OCI-LY7 (cell line): ENCODE measurements around the gene PFKFB3. TPM values are rescaled to one million over a fixed set of nuclear protein-coding genes. Genes with fewer than 3 reads are reported as not detected.

ENCODE experiments used
- BruUV-seq: library from RNA; stranded (reverse); fragments of 400-500 nt; replicated peaks from 2 replicates; lab custom pipeline; 2021; lab: Mats Ljungman, UMichigan
- CTCF ChIA-PET: fragments of 300-600 bp; sonication (Branson Sonifier 250); formaldehyde crosslinking; loops from one replicate; lab custom pipeline; 2022; ENCODE audit warnings: antibody characterized with exemption; ENCODE audit not compliant: unreplicated experiment; lab: Charles Lee
- POLR2A ChIA-PET: fragments of 300-600 bp; sonication (Branson Sonifier 250); formaldehyde crosslinking; loops from one replicate; lab custom pipeline; 2022; ENCODE audit warnings: antibody characterized with exemption; lab: Charles Lee
- DNase-seq: peaks from one replicate; pipeline ENCODE4 v3.0.0-alpha.2; 2015; ENCODE audit warnings: low spot score
- H2AFZ ChIP-seq: fragments of 200-600 bp; sonication (generic), shearing (Covaris generic); 2 replicates; pipeline ENCODE4 v1.6.1; 2014; ENCODE audit warnings: mild to moderate bottlenecking, antibody characterized with exemption, low read length, moderate library complexity
- H3K27ac ChIP-seq: fragments of 200-600 bp; sonication (generic); 2 replicates; pipeline ENCODE4 v1.5.1; 2014; ENCODE audit warnings: mixed run types, low read depth, mild to moderate bottlenecking, moderate library complexity, low read length, inconsistent platforms; ENCODE audit not compliant: poor library complexity, severe bottlenecking
- H3K36me3 ChIP-seq: fragments of 200-600 bp; sonication (generic); 2 replicates; pipeline ENCODE4 v1.6.1; 2014; ENCODE audit warnings: mild to moderate bottlenecking, antibody characterized with exemption, low read length, moderate library complexity, mixed read lengths; ENCODE audit not compliant: insufficient read depth
- H3K4me1 ChIP-seq: fragments of 200-600 bp; sonication (generic); 2 replicates; pipeline ENCODE4 v1.5.1; 2014; ENCODE audit warnings: mild to moderate bottlenecking, low read length; ENCODE audit not compliant: insufficient read depth, poor library complexity, severe bottlenecking
- H3K4me2 ChIP-seq: fragments of 200-600 bp; sonication (generic); 2 replicates; pipeline ENCODE4 v1.6.1; 2014; ENCODE audit warnings: mild to moderate bottlenecking, low read length
- H3K4me3 ChIP-seq: fragments of 200-600 bp; sonication (generic); 2 replicates; pipeline ENCODE4 v1.5.1; 2014; ENCODE audit warnings: mild to moderate bottlenecking, low read depth, low read length; ENCODE audit not compliant: poor library complexity, severe bottlenecking
- H3K79me2 ChIP-seq: fragments of 200-600 bp; sonication (generic); 2 replicates; pipeline ENCODE4 v1.6.1; 2016; ENCODE audit warnings: low read depth, mild to moderate bottlenecking, low read length, moderate library complexity, mixed read lengths; ENCODE audit not compliant: insufficient read depth
- H3K9me2 ChIP-seq: fragments of 200-600 bp; sonication (generic); 2 replicates; pipeline ENCODE4 v1.6.1; 2016; ENCODE audit warnings: mild to moderate bottlenecking, low read length, mixed read lengths; ENCODE audit not compliant: insufficient read depth
- H3K9me3 ChIP-seq: fragments of 200-600 bp; sonication (generic); 2 replicates; pipeline ENCODE4 v1.6.1; 2014; ENCODE audit warnings: mild to moderate bottlenecking, mixed run types, low read length, mixed read lengths
- H4K20me1 ChIP-seq: fragments of 200-600 bp; sonication (generic); 2 replicates; pipeline ENCODE4 v1.6.1; 2014; ENCODE audit warnings: mild to moderate bottlenecking, antibody characterized with exemption, low read length, moderate library complexity, mixed read lengths; ENCODE audit not compliant: insufficient read depth
- CTCF ChIP-seq: fragments of 200-600 bp; sonication (generic); conservative IDR thresholded peaks from 2 replicates; pipeline ENCODE4 v1.5.1; 2014; ENCODE audit warnings: mild to moderate bottlenecking, antibody characterized with exemption, low read length, moderate library complexity, mixed read lengths
- EZH2phosphoT487 ChIP-seq: fragments of 200-600 bp; sonication (generic); IDR thresholded peaks from 2 replicates; pipeline ENCODE4 v1.6.1; 2018; ENCODE audit warnings: low read depth, borderline replicate concordance, mild to moderate bottlenecking, mixed run types, antibody characterized with exemption, low read length, moderate library complexity, mixed read lengths
- intact Hi-C: fragments of 100-400 bp; cut with micrococcal nuclease; formaldehyde crosslinking; loops from one replicate; pipeline ENCODE4 v1.10.0; 2022; ENCODE audit not compliant: unreplicated experiment
- total RNA-seq, 2 experiments: library from RNA; depleted of rRNA in 1 of 2; stranded (reverse); fragments of >200 nt in 1 of 2; shearing (Covaris generic) in 1 of 2; gene quantifications; 2 replicates each; pipeline ENCODE4 v1.2.3, GENCODE V29; 2014 to 2022

The PFKFB3 gene
- total RNA-seq, 2 experiments from 2014 or later: 33.7 to 50.7 TPM

- H2AFZ ChIP-seq: no peak overlapping the region
- TF ChIP-seq EZH2phosphoT487 (no peak), CTCF (no peak)
- H3K4me3 ChIP-seq: no peak overlapping the region
- H3K79me2 ChIP-seq: no peaks in the 10 kb centered on the region
- no peaks in the 10 kb centered on the region for H3K9me2 ChIP-seq
- no peaks in the 10 kb centered on the region for H4K20me1 ChIP-seq
- no peaks in the 10 kb centered on the region for H3K4me1 ChIP-seq
- ChIA-PET POLR2A (no interaction called here), CTCF (no interaction called here)
- H3K27ac ChIP-seq: no peak overlapping the region
- no peak for DNase-seq
- no peaks in the 10 kb centered on the region for H3K9me3 ChIP-seq
- no peak overlapping the region for H3K4me2 ChIP-seq
- intact Hi-C loops: no loop called here
- BruUV-seq: no TSS peak
- no peaks in the 10 kb centered on the region for H3K36me3 ChIP-seq
These were observed 69.4 kb downstream of the PFKFB3 start for GRCh38 chr10:6272126-6272525.

- CTCF ChIA-PET: no interaction called here
- TF ChIP-seq EZH2phosphoT487: no peak
- no peak for TF ChIP-seq CTCF
These were observed 70.6 kb downstream of the PFKFB3 start for GRCh38 chr10:6273351-6273750.

GRCh38 chr10:6274040-6274439, 71.3 kb downstream of the PFKFB3 start:
- BruUV-seq: no TSS peak
- ChIA-PET CTCF (no interaction called here), POLR2A (interaction anchor here (0.5 kb wide), 1 partner anchor 31 kb away, joined by 4 read pairs; no protein-coding TSS in a partner anchor)
- TF ChIP-seq EZH2phosphoT487: no peak
- TF ChIP-seq CTCF: no peak
- no peak for DNase-seq
- H3K36me3 ChIP-seq: no peaks in the 10 kb centered on the region
- no peaks in the 10 kb centered on the region for H3K9me3 ChIP-seq
- intact Hi-C loops: no loop called here
- H2AFZ ChIP-seq: no peak overlapping the region
- H3K79me2 ChIP-seq: no peaks in the 10 kb centered on the region
- H3K4me3 ChIP-seq: no peak overlapping the region
- no peaks in the 10 kb centered on the region for H4K20me1 ChIP-seq
- no peaks in the 10 kb centered on the region for H3K4me1 ChIP-seq
- no peak overlapping the region for H3K4me2 ChIP-seq
- H3K9me2 ChIP-seq: no peaks in the 10 kb centered on the region
- H3K27ac ChIP-seq: no peak overlapping the region

More at GRCh38 chr10:6273351-6273750, 70.6 kb downstream of the PFKFB3 start:
- H4K20me1 ChIP-seq: no peaks in the 10 kb centered on the region
- DNase-seq: no peak
- H3K9me2 ChIP-seq: no peaks in the 10 kb centered on the region
- intact Hi-C loops: no loop called here
- BruUV-seq: no TSS peak
- H3K27ac ChIP-seq: no peak overlapping the region
- no peaks in the 10 kb centered on the region for H3K36me3 ChIP-seq
- no peak overlapping the region for H3K4me2 ChIP-seq
- POLR2A ChIA-PET: interaction anchor here (0.5 kb wide), 1 partner anchor 365 kb away, joined by 3 read pairs; no protein-coding TSS in a partner anchor
- H3K4me1 ChIP-seq: no peaks in the 10 kb centered on the region
- H3K79me2 ChIP-seq: no peaks in the 10 kb centered on the region
- H3K9me3 ChIP-seq: no peaks in the 10 kb centered on the region
- no peak overlapping the region for H3K4me3 ChIP-seq
- no peak overlapping the region for H2AFZ ChIP-seq
